Fibroblast of the aortic adventitia (primary cell): ENCODE measurements around the gene NAV2. TPM values are rescaled to one million over a fixed set of nuclear protein-coding genes. Genes with fewer than 3 reads are reported as not detected.
A peak's percentile ranks its signal among the peaks of the same experiment; 100 is the strongest.

Source experiments
- DNase-seq: peaks from one replicate; pipeline ENCODE4 v3.0.0-alpha.2; 2010; ENCODE audit warnings: low read depth
- H3K4me3 ChIP-seq: 2 replicates; pipeline ENCODE4 v1.5.1; 2011; ENCODE audit warnings: low read depth, mild to moderate bottlenecking, control low read depth, low read length, moderate library complexity
- total RNA-seq: library from RNA; depleted of rRNA; stranded (reverse); fragments of >200 nt; gene quantifications from 2 replicates; pipeline ENCODE4 v1.2.3, GENCODE V29; 2012; ENCODE audit warnings: low replicate concordance
- TF ChIP-seq, protein P1 (sequence below): IDR thresholded peaks from 2 replicates; pipeline ENCODE4 v1.5.1; 2011; ENCODE audit warnings: mild to moderate bottlenecking, low read length, control low read depth, inconsistent platforms; ENCODE audit not compliant: insufficient read depth

Gene NAV2
- total RNA-seq, 1 donor, result 44.6 TPM

DNA sequence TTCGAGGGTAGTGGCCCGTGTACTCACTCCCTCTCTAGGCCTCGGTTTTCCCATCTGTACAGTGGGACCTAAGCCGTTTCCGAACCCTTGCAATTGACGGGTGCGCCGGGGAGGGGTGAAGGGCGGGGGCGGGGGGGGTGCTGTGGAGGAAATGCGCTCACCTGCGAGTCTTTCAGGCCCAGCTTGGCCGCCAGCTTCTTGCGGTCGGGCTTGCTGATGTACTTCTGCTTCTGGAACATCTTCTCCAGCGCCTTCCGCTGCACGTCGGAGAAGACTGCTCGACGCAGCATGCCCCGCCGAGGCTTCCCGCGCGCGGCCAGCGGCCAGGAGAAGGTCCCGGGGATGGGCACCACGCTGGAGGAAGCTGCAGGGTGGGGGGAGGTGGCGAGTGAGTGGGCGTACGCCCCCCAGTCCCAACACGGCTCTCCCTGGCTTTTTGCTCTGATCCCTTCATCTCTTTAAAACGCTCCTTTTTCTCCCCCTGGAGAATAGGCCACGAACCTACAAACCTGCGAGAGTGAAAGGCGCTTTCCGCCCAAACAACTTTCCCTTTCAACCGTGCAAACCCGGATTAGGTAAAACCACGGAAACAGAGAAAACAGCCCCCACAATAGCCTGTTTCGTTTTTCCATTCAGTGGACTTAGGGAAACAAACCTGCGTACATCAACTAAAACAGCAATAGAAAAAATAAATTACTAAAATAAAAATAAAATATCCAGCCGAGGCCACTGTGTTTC is 444.4 kb downstream of the NAV2 start:
- TF ChIP-seq, protein P1, sequence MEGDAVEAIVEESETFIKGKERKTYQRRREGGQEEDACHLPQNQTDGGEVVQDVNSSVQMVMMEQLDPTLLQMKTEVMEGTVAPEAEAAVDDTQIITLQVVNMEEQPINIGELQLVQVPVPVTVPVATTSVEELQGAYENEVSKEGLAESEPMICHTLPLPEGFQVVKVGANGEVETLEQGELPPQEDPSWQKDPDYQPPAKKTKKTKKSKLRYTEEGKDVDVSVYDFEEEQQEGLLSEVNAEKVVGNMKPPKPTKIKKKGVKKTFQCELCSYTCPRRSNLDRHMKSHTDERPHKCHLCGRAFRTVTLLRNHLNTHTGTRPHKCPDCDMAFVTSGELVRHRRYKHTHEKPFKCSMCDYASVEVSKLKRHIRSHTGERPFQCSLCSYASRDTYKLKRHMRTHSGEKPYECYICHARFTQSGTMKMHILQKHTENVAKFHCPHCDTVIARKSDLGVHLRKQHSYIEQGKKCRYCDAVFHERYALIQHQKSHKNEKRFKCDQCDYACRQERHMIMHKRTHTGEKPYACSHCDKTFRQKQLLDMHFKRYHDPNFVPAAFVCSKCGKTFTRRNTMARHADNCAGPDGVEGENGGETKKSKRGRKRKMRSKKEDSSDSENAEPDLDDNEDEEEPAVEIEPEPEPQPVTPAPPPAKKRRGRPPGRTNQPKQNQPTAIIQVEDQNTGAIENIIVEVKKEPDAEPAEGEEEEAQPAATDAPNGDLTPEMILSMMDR, result no peak
- no peak overlapping the region for H3K4me3 ChIP-seq
- DNase-seq, result no peak

DNA sequence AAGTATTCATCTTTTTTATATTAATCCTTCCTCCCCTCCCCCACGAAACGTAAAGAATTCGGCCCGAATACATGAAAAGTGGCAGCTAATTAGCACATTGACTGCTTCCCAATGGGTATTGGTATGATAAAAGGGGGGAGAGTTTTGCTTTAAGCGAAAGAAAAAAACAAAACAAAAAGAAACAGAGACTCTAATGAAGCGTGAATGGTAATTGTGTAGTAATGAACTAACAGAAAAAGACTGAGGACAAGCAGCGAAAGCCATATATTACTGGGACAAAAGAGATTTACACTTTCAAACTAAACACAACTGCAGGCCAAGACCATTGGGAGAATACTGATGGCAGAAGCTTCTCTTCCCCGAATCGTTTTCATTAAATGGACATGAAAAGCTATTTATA is 445.1 kb downstream of the NAV2 start:
- TF ChIP-seq, protein P1, result no peak
- DNase-seq, result no peak
- no peak overlapping the region for H3K4me3 ChIP-seq

DNA sequence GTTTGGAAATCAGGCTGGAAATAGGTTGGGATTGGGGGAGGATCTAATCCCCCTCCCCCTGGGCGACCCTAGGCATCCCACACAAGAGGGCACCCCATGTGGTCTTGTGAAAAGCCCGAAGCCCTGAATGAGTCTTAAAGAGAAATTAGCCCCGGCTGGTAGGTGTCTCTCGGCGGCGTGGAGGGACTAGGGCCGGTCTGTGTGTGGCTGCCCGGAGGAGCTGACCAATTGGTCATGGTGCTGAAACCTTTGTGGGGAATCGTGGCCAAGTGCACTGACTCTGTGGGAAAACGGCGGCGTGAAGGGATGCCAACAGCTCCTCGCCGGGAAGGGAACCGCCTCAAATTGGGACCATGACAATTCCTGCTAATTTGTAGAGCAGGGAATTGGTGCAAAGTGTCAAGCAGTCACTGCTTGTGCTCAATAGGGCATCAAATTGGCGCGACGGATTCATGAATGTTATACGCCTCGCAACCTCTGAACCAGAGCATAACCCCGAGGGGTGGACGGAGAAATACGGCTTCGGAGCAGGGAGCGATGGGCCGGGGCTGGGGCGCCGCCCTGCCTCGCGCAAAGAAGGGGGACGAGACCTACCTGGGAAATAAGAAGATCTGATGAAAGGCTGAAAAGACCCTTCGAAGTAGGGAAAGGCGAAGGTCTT is 446.1 kb downstream of the NAV2 start:
- DNase-seq, result peak; percentile 67
- TF ChIP-seq, protein P1, result no peak

GRCh38 chr11:20159466-20160381 is 447.1 kb downstream of the NAV2 start:
- no peak overlapping the region for H3K4me3 ChIP-seq
- no peak for DNase-seq
- TF ChIP-seq, protein P1, result no peak

More for the DNA sequence above, 446.1 kb downstream of the NAV2 start:
- no peak overlapping the region for H3K4me3 ChIP-seq

DNA sequence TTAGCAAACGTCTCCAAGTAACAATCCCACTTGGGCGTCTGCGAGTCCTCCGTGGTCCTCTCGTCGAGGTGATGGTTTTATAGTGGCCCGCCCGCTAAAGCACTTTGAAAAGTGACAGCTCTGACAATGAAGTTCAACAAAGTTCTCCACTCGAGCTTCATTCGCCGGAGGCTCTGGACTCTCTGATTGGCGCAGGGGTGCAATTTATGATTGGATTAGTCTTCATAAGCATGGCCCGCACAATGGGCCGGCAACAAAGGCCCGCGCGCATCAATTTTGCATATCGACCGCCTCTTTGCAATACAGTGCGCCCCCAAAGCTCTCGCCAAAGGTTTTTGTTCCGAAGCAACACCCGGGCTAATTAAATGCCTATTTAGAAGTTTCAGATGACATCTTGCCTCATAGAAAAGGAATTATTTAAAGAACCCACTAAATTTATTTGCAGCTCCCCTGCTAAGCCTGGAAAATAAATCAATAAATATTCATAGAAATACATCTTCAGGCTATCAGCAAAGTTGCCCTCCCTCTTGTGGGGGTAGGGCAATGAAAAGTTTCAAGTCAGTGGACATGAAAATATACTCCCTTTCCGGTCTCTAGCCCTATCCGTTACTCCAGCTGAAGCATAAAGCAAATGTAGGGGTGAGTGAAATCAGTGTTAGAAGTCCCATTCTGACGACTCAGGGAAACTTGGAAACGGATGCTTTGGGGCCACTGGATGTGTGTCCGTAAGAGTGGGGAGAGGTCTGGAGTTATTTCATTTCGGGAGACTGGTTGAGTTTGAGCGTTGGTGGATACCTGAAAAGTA is 448.0 kb downstream of the NAV2 start, which contains the start of gene DBX1:
DBX1 (minus strand) TSS at position 51 of the 805 bp plus-strand sequence. CDS start 151 bp downstream, outside the sequence.
- no peak within 1 kb of the TSS for H3K4me3 ChIP-seq
- TF ChIP-seq, protein P1, result no peak
- DNase-seq, result no peak
